HG03354 (cell line): ENCODE measurements around the gene DLL4.

ENCODE experiments used
- ATAC-seq: cut with Tn5 transposase; IDR thresholded peaks from one replicate; pipeline ENCODE4 v1.9.1; 2021; ENCODE audit warnings: mild to moderate bottlenecking; ENCODE audit not compliant: unreplicated experiment, poor library complexity, severe bottlenecking

DLL4 gene

GRCh38 chr15:40982855-40983254, 53.7 kb downstream of the DLL4 start:
- no peak for ATAC-seq

DNA sequence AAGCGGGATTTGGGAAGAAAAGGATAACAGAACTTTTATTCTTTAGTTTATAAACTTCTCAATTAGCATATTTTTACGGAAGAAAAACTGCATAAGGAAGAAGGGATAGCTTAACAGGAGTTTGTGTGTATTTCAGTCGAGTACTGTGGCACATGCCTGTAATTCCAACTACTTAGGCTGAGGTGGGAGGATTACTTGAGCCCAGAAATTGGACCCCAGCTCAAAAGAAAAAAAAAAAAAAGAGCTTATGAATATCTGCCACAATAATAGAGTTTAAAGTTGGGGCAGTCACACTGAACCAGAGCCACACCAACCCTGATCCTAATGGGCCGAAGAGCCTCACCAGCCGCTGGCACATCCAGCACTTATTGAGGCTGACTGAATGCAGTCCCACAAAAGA, 55.3 kb downstream of the DLL4 start:
- ATAC-seq, result no peak

GRCh38 chr15:40984964-40985363, 55.8 kb downstream of the DLL4 start:
- ATAC-seq, result no peak

- no peak for ATAC-seq
Measured at GRCh38 chr15:40985541-40986330, 56.6 kb downstream of the DLL4 start.

DNA sequence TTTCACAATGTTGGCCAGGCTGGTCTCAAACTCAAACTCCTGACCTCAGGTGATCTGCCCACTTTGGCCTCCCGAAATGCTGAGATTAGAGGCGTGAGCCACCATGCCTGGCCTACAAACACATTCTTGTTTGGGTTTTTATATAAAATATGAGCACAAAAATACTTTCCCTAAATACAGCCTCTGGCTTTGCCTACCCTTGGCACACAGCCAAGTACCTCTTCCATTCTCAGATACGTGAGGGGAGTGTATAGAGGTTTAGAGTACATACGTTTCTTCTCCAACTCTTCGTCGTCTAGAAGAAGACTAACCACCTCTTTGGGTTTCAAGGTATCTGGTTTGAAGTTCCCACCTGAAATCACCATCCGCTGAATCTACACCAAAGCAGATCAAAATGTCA, 57.7 kb downstream of the DLL4 start:
- ATAC-seq, result no peak

DNA sequence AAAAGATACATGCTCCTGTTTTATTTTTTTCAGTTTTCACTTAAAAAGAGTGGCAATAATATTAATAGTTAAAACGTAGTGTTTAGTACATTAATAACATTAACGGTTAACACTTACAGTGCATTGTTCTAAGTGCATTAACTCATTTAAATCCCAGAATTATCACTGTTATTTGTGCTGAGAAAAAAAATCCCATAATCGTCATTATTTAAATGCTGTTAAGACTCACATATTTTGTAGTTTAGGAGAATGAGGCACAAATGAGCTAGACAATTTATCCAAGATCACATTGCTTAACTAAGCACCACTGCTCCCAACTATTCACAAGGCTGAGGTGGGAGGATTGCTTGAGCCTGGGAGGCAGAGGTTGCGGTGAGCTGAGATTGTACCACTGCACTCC, 59.0 kb downstream of the DLL4 start:
- no peak for ATAC-seq
